ENCODE results near the gene SLC25A25. TPM values are rescaled to one million over a fixed set of nuclear protein-coding genes. Genes with fewer than 3 reads are reported as not detected.

The SLC25A25 gene
- total RNA-seq, 2 experiments from 2014 or later, result 16.9 to 17.7 TPM

GRCh38 chr9:128082151-128082550, 14.1 kb downstream of the SLC25A25 start:
- ChIA-PET POLR2A (interaction anchor here (1.2 kb wide), 1 partner anchor 9 kb away, joined by 3 read pairs; no protein-coding TSS in a partner anchor), CTCF (interaction anchor here (1.9 kb wide), 1 partner anchor 10 kb away, joined by 8 read pairs; no protein-coding TSS in a partner anchor)
- Histone ChIP-seq H3K36me3 (ENCODE audit: insufficient read depth, low read length) (peaks cover 15% of the 10 kb centered on the region), H3K9me3 (ENCODE audit: control insufficient read depth in 1 of 2, insufficient read depth in 1 of 2, low read length in 2 of 2) (no peaks in the 10 kb centered on the region), H3K27me3 (ENCODE audit: control insufficient read depth in 1 of 2, insufficient read depth in 2 of 2, low read length in 2 of 2) (no peaks in the 10 kb centered on the region), H3K4me1 (ENCODE audit: insufficient read depth, low read length) (peaks cover 40% of the 10 kb centered on the region), H3K27ac (ENCODE audit: low read depth in 1 of 2, low read length in 2 of 2) (no peak overlapping the region), H3K4me3 (ENCODE audit: low read length) (no peak overlapping the region)
- Mint-ChIP-seq H3K27ac (peak overlapping the region; percentile 67), H3K4me3 (no peak overlapping the region), H3K36me3 (ENCODE audit: low read depth) (peaks cover 33% of the 10 kb centered on the region), H3K27me3 (no peaks in the 10 kb centered on the region), H3K9me3 (no peaks in the 10 kb centered on the region), H3K4me1 (ENCODE audit: low read depth) (peaks cover 52% of the 10 kb centered on the region)
- intact Hi-C loops (cut with DNase I, micrococcal nuclease), result loop anchor here (2.0 to 5.0 kb wide), 3 partner anchors 13 to 125 kb away; partner anchors contain the start of gene SLC25A25 (in 1 of the 2)
- DNase-seq (no peak), ATAC-seq (ENCODE audit: poor library complexity) (no peak)
- TF ChIP-seq CTCF (IDR thresholded peaks at IDR 0.05), result no peak

- Histone ChIP-seq H3K9me3 (ENCODE audit: control insufficient read depth in 1 of 2, insufficient read depth in 1 of 2, low read length in 2 of 2) (no peaks in the 10 kb centered on the region), H3K27me3 (ENCODE audit: control insufficient read depth in 1 of 2, insufficient read depth in 2 of 2, low read length in 2 of 2) (no peaks in the 10 kb centered on the region), H3K27ac (ENCODE audit: low read depth in 1 of 2, low read length in 2 of 2) (no peak overlapping the region), H3K4me3 (ENCODE audit: low read length) (no peak overlapping the region), H3K36me3 (ENCODE audit: insufficient read depth, low read length) (peaks cover 11% of the 10 kb centered on the region), H3K4me1 (ENCODE audit: insufficient read depth, low read length) (peaks cover 36% of the 10 kb centered on the region)
- intact Hi-C loops (cut with DNase I, micrococcal nuclease), result loop anchor here (1.0 to 5.0 kb wide), 3 partner anchors 12 to 127 kb away; no protein-coding TSS in a partner anchor
- ChIA-PET CTCF (interaction anchor here (0.8 kb wide), 1 partner anchor 129 kb away, joined by 3 read pairs; no protein-coding TSS in a partner anchor), POLR2A (interaction anchor here (1.0 to 1.2 kb wide), 2 partner anchors 9 to 12 kb away, joined by 4 to 6 read pairs; no protein-coding TSS in a partner anchor)
- H3K36me3 Mint-ChIP-seq (ENCODE audit: low read depth), result peaks cover 25% of the 10 kb centered on the region
- no peak overlapping the region for H3K27ac Mint-ChIP-seq
- peaks cover 56% of the 10 kb centered on the region for H3K4me1 Mint-ChIP-seq (ENCODE audit: low read depth)
- ATAC-seq (ENCODE audit: poor library complexity), result no peak
- TF ChIP-seq CTCF (IDR thresholded peaks at IDR 0.05), result no peak
- no peak for DNase-seq
- no peak overlapping the region for H3K4me3 Mint-ChIP-seq
- no peaks in the 10 kb centered on the region for H3K27me3 Mint-ChIP-seq
- no peaks in the 10 kb centered on the region for H3K9me3 Mint-ChIP-seq
These were observed 16.7 kb downstream of the SLC25A25 start for GRCh38 chr9:128084746-128085145.

- H3K27me3 Mint-ChIP-seq, result no peaks in the 10 kb centered on the region
- H3K4me3 Mint-ChIP-seq, result no peak overlapping the region
- no peak for DNase-seq
- ATAC-seq (ENCODE audit: poor library complexity), result no peak
- CTCF ChIA-PET, result no interaction called here
- Histone ChIP-seq H3K4me1 (ENCODE audit: insufficient read depth, low read length) (peaks cover 41% of the 10 kb centered on the region), H3K9me3 (ENCODE audit: control insufficient read depth in 1 of 2, insufficient read depth in 1 of 2, low read length in 2 of 2) (no peaks in the 10 kb centered on the region), H3K4me3 (ENCODE audit: low read length) (no peak overlapping the region), H3K27ac (ENCODE audit: low read depth in 1 of 2, low read length in 2 of 2) (no peak overlapping the region), H3K27me3 (ENCODE audit: control insufficient read depth in 1 of 2, insufficient read depth in 2 of 2, low read length in 2 of 2) (no peaks in the 10 kb centered on the region), H3K36me3 (ENCODE audit: insufficient read depth, low read length) (peaks cover 12% of the 10 kb centered on the region)
- POLR2A ChIA-PET, result no interaction called here
- H3K4me1 Mint-ChIP-seq (ENCODE audit: low read depth), result peaks cover 58% of the 10 kb centered on the region
- peaks cover 25% of the 10 kb centered on the region for H3K36me3 Mint-ChIP-seq (ENCODE audit: low read depth)
- intact Hi-C loops (cut with DNase I, micrococcal nuclease), result no loop called here
- no peak overlapping the region for H3K27ac Mint-ChIP-seq
- TF ChIP-seq CTCF (IDR thresholded peaks at IDR 0.05), result no peak
- H3K9me3 Mint-ChIP-seq, result no peaks in the 10 kb centered on the region
These were observed 17.9 kb downstream of the SLC25A25 start for GRCh38 chr9:128085943-128086342.
